ENCODE measurements around the gene TGFBR1.

TGFBR1 gene

GRCh38 chr9:99118782-99119466 is 14.0 kb downstream of the TGFBR1 start:
- no peak for TF ChIP-seq CTCF (IDR thresholded peaks at IDR 0.05; ENCODE audit: extremely low read depth, missing control alignments)

GRCh38 chr9:99119976-99120655 is 15.2 kb downstream of the TGFBR1 start:
- no peak for DNase-seq (ENCODE audit: low spot score)
- TF ChIP-seq CTCF (IDR thresholded peaks at IDR 0.05; ENCODE audit: extremely low read depth, missing control alignments): no peak

More at GRCh38 chr9:99118782-99119466, 14.0 kb downstream of the TGFBR1 start:
- DNase-seq (ENCODE audit: low spot score): peak; percentile 51

DNA sequence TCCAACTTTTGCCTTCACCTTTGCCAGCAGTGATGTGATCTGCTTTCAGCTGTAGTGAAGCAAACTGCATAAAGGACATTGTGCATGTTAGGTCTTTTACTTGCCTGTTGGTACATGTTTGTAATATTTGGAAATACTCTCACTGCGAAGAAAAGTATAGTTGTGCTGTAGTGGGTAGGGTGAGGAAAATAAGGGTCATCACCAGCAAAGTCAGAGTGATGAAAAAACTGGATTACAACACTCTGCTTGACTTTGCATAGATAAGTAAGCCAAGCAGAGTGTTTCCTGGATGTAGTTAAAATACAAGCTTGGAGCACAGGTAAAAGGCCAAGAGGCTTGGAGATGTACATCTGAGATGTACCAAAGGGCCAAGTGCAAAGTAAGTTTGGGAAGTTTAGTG is 16.7 kb downstream of the TGFBR1 start:
- no peak for TF ChIP-seq CTCF (IDR thresholded peaks at IDR 0.05; ENCODE audit: extremely low read depth, missing control alignments)

DNA sequence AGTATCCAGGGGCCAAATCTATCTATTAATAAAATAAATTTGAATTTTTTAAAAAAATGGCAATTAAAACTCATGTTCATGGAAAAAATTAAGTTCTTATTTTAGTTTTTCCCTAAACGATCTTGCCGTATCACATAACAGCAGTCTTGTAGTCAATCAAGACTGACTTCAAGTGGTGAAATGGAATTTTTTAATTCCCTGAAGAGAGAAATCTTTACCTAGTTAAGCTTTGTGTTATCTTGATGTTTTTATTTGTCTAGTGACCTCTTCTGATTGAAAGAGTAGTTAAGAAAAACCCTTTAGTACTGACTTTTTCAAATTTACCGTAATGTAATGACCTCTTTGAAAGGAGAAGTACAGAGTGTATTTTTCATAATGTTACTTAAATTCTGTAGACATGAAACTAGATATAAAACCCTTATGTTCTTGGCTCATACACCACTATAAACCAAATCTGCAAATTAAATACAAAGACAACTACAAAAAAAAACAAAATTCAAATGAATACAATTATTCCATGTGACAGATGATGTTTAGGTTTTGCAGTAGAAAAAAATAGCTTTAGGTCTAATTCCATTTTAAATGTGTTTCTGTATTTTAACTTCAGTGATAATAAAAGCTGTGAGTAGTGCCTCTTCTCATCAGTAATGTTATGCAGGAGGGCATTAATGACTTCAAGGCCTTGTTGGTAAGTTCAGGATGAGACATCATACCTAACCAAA is 19.8 kb downstream of the TGFBR1 start:
- no peak for DNase-seq (ENCODE audit: low spot score)
- TF ChIP-seq CTCF (IDR thresholded peaks at IDR 0.05; ENCODE audit: extremely low read depth, missing control alignments): no peak

More for the DNA sequence above, 16.7 kb downstream of the TGFBR1 start:
- no peak for DNase-seq (ENCODE audit: low spot score)

DNA sequence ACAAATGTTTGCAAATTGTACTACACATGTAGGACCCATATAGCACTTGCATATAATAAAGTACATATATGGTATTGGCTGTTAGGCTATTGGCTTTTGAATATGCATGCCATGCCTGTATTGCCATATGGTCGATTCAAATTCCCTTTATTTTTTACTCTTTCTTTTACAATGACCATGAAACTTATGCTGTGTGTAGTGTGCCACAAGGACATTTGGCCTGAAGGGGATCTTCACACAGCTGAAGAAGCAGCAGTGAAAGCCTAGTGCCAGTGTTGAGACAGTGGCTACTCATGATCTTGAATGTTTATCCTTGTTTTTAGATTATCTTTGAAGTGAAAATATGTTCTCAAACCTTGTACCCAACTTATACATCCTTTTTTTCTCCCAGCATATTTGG is 20.5 kb downstream of the TGFBR1 start:
- TF ChIP-seq CTCF (IDR thresholded peaks at IDR 0.05; ENCODE audit: extremely low read depth, missing control alignments): no peak
- DNase-seq (ENCODE audit: low spot score): no peak

DNA sequence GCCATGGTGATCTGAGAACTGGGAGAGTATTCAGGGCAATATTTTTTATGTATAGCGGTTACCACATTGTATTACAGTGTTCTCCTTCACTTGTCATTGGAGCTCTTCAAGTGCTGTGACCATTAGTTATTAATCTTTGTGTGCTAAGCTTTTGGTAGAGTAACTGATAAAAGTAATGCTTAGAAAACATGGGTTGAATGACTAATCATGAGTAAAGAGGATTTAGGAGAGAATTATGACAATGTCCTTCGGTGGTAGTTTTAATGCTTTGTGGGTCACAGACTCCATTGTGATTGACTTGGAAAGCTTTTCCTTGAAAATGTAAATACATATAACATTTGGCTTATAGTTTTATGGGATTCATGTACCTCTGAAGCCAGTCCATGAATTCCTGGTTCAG is 21.4 kb downstream of the TGFBR1 start:
- no peak for TF ChIP-seq CTCF (IDR thresholded peaks at IDR 0.05; ENCODE audit: extremely low read depth, missing control alignments)
- no peak for DNase-seq (ENCODE audit: low spot score)

Data from GM20000 (cell line).